Right atrium auricular region (tissue), 2 donors: Measurements from ENCODE around the gene ULK4. TPM values are rescaled to one million over a fixed set of nuclear protein-coding genes. Genes with fewer than 3 reads are reported as not detected.

Experiments used
- DNase-seq: peaks from one replicate; pipeline ENCODE4 v3.0.0-alpha.2; 2019; ENCODE audit warnings: low spot score
- H3K27ac ChIP-seq, 2 donors: fragments of 200-600 bp; sonication (generic); 1 replicate in 1 of 2; 2 replicates in 1 of 2; pipeline ENCODE4 v1.5.1; 2016 to 2019
- H3K27me3 ChIP-seq, 2 donors: fragments of 200-600 bp; sonication (generic); one replicate each; pipeline versions ENCODE4 v1.5.1 to v1.6.0; 2017 to 2019
- H3K36me3 ChIP-seq: fragments of 200-600 bp; sonication (generic); one replicate; pipeline ENCODE4 v1.5.1; 2016
- H3K4me1 ChIP-seq, 2 donors: fragments of 200-600 bp; sonication (generic); one replicate each; pipeline versions ENCODE4 v1.5.1 to v1.6.0; 2017 to 2019
- H3K4me3 ChIP-seq, 2 donors: fragments of 200-600 bp; sonication (generic); 1 replicate in 1 of 2; 2 replicates in 1 of 2; pipeline ENCODE4 v1.5.1; 2017 to 2019; ENCODE audit warnings: mild to moderate bottlenecking in 1 of 2, moderate library complexity in 1 of 2
- H3K9me3 ChIP-seq, 2 donors: fragments of 200-600 bp; sonication (generic); one replicate each; pipeline ENCODE4 v1.5.1; 2019
- CTCF ChIP-seq, 2 donors: fragments of 200-600 bp; sonication (generic); IDR thresholded peaks; one replicate each; pipeline ENCODE4 v1.5.1; 2019; ENCODE audit warnings: antibody characterized with exemption in 2 of 2
- total RNA-seq, 2 donors: library from RNA; depleted of rRNA; stranded (reverse); fragments of >200 nt; gene quantifications; one replicate each; pipeline ENCODE4 v1.1.0, GENCODE V29; 2016

The ULK4 gene
- total RNA-seq, 2 donors from 2014 or later: 7.1 to 10.1 TPM

- Histone ChIP-seq H3K4me1 (no peaks in the 10 kb centered on the region), H3K4me3 (no peak overlapping the region), H3K9me3 (no peaks in the 10 kb centered on the region), H3K27ac (no peak overlapping the region), H3K27me3 (no peaks in the 10 kb centered on the region), H3K36me3 (no peaks in the 10 kb centered on the region)
- no peak for DNase-seq
- no peak for TF ChIP-seq CTCF (IDR thresholded peaks at IDR 0.05)
Measured at GRCh38 chr3:41592753-41593510, 369.0 kb downstream of the ULK4 start.

GRCh38 chr3:41583014-41583413 lies 378.9 kb downstream of the ULK4 start:
- no peaks in the 10 kb centered on the region for H3K9me3 ChIP-seq
- H3K4me3 ChIP-seq: no peak overlapping the region
- no peak overlapping the region for H3K27ac ChIP-seq
- DNase-seq: no peak
- H3K36me3 ChIP-seq: no peaks in the 10 kb centered on the region
- no peaks in the 10 kb centered on the region for H3K4me1 ChIP-seq
- no peak for TF ChIP-seq CTCF (IDR thresholded peaks at IDR 0.05)
- no peaks in the 10 kb centered on the region for H3K27me3 ChIP-seq

GRCh38 chr3:41581700-41582099 lies 380.2 kb downstream of the ULK4 start:
- no peak for TF ChIP-seq CTCF (IDR thresholded peaks at IDR 0.05)
- H3K9me3 ChIP-seq: no peaks in the 10 kb centered on the region
- H3K4me3 ChIP-seq: no peak overlapping the region
- no peaks in the 10 kb centered on the region for H3K36me3 ChIP-seq
- no peaks in the 10 kb centered on the region for H3K27me3 ChIP-seq
- no peaks in the 10 kb centered on the region for H3K4me1 ChIP-seq
- DNase-seq: no peak
- no peak overlapping the region for H3K27ac ChIP-seq

- no peaks in the 10 kb centered on the region for H3K36me3 ChIP-seq
- no peak for TF ChIP-seq CTCF (IDR thresholded peaks at IDR 0.05)
- H3K9me3 ChIP-seq: no peaks in the 10 kb centered on the region
- no peak overlapping the region for H3K4me3 ChIP-seq
- no peaks in the 10 kb centered on the region for H3K27me3 ChIP-seq
- peaks cover 0 to 8% of the 10 kb centered on the region in 2 donors for H3K4me1 ChIP-seq
- no peak overlapping the region for H3K27ac ChIP-seq
- no peak for DNase-seq
Measured at GRCh38 chr3:41580274-41580959, 381.5 kb downstream of the ULK4 start.

- Histone ChIP-seq H3K27ac (no peak overlapping the region), H3K4me1 (peaks cover 0 to 11% of the 10 kb centered on the region in 2 donors), H3K36me3 (no peaks in the 10 kb centered on the region), H3K9me3 (no peaks in the 10 kb centered on the region), H3K4me3 (no peak overlapping the region), H3K27me3 (no peaks in the 10 kb centered on the region)
- no peak for TF ChIP-seq CTCF (IDR thresholded peaks at IDR 0.05)
- no peak for DNase-seq
Measured at GRCh38 chr3:41579861-41580260, 382.0 kb downstream of the ULK4 start.
